Esophagus muscularis mucosa (tissue), 4 donors: ENCODE data around the gene CBFA2T3. TPM values are rescaled to one million over a fixed set of nuclear protein-coding genes. Genes with fewer than 3 reads are reported as not detected.
"Not testable (repeated sequence)": the region's sequence is repeated elsewhere in the genome, so short reads cannot be mapped to it uniquely, and the experiment has no call there.

Source experiments
- DNase-seq: peaks from one replicate; pipeline ENCODE4 v3.0.0-alpha.2; 2017; ENCODE audit errors: extremely low spot score
- H3K27ac ChIP-seq, 4 donors: fragments of 200-600 bp; sonication (generic); replicated peaks in 1 of 4; 1 replicate in 3 of 4; 2 replicates in 1 of 4; pipeline ENCODE4 v1.5.1; 2016 to 2019; ENCODE audit warnings: mild to moderate bottlenecking in 1 of 4
- H3K27me3 ChIP-seq, 4 donors: fragments of 200-600 bp; sonication (generic); one replicate each; pipeline versions ENCODE4 v1.5.1 to v1.6.0; 2016 to 2019
- H3K36me3 ChIP-seq, 4 donors: fragments of 200-600 bp; sonication (generic); one replicate each; pipeline ENCODE4 v1.5.1; 2016 to 2019
- H3K4me1 ChIP-seq, 4 donors: fragments of 200-600 bp; sonication (generic); one replicate each; pipeline ENCODE4 v1.5.1; 2016 to 2019
- H3K4me3 ChIP-seq, 4 donors: fragments of 200-600 bp; sonication (generic); 1 replicate in 2 of 4; 2 replicates in 2 of 4; pipeline ENCODE4 v1.5.1; 2016 to 2019; ENCODE audit warnings: mild to moderate bottlenecking in 4 of 4, moderate library complexity in 1 of 4
- H3K9me3 ChIP-seq, 4 donors: fragments of 200-600 bp; sonication (generic); 1 replicate in 3 of 4; 2 replicates in 1 of 4; pipeline ENCODE4 v1.5.1; 2016 to 2019
- CTCF ChIP-seq, 3 experiments: fragments of 200-600 bp in 2 of 3; fragments of 450-650 bp in 1 of 3; sonication (generic) in 2 of 3; IDR thresholded peaks; one replicate each; pipeline ENCODE4 v1.5.1; 2017 to 2019; ENCODE audit warnings: antibody characterized with exemption in 3 of 3, mild to moderate bottlenecking in 2 of 3, moderate library complexity in 1 of 3
- EP300 ChIP-seq: sonication (generic); formaldehyde crosslinking; IDR thresholded peaks from one replicate; pipeline ENCODE4 v1.6.1; 2017; ENCODE audit warnings: antibody characterized with exemption
- POLR2A ChIP-seq: fragments of 450-650 bp; IDR thresholded peaks from one replicate; pipeline ENCODE4 v1.6.1; 2017; ENCODE audit warnings: antibody characterized with exemption, moderate library complexity, mild to moderate bottlenecking, low read depth
- POLR2AphosphoS5 ChIP-seq, 2 donors: sonication (generic); formaldehyde crosslinking; IDR thresholded peaks; one replicate each; pipeline ENCODE4 v1.6.1; 2017; ENCODE audit warnings: antibody characterized with exemption in 2 of 2
- WGBS: methylation state at CpG from one replicate; pipeline ENCODE4 v1.1.5; 2018; 5-methylcytosine and 5-hydroxymethylcytosine counted together
- intact Hi-C: fragments of 100-400 bp; cut with DNase I; formaldehyde crosslinking; loops from one replicate; pipeline ENCODE4 v1.15.1; 2023
- total RNA-seq, 4 donors: library from RNA; depleted of rRNA; stranded (reverse); fragments of >200 nt; gene quantifications; one replicate each; pipeline versions ENCODE4 v1.1.0 to v1.2.1, GENCODE V29; 2016

The CBFA2T3 gene
- total RNA-seq, 4 donors from 2014 or later, result 2.0 to 10.4 (median 3.5) TPM

GRCh38 chr16:89017543-89018281, 40.7 kb upstream of the CBFA2T3 start:
- 70% methylated on average over 19 of the region's 25 CpGs for WGBS
- Histone ChIP-seq H3K27ac (no peak overlapping the region), H3K4me3 (no peak overlapping the region), H3K27me3 (peaks cover 0 to 95% (median 0%) of the 10 kb centered on the region in 4 donors), H3K36me3 (no peaks in the 10 kb centered on the region), H3K9me3 (no peaks in the 10 kb centered on the region), H3K4me1 (no peaks in the 10 kb centered on the region)
- intact Hi-C loops, result no loop called here
- DNase-seq, result no peak
- TF ChIP-seq CTCF (IDR thresholded peaks at IDR 0.05), result no peak
- TF ChIP-seq POLR2AphosphoS5 (IDR thresholded peaks at IDR 0.05), result no peak
- no peak for TF ChIP-seq POLR2A
- no peak for TF ChIP-seq EP300

GRCh38 chr16:89016561-89016960, 39.6 kb upstream of the CBFA2T3 start:
- H3K9me3 ChIP-seq, DNase-seq, H3K36me3 ChIP-seq, H3K4me3 ChIP-seq, intact Hi-C loops, H3K27ac ChIP-seq, H3K4me1 ChIP-seq: not testable (repeated sequence)
- no CpG with 5 or more reads among the region's 10 CpGs for WGBS
- H3K27me3 ChIP-seq, result peaks cover 0 to 95% (median 0%) of the 10 kb centered on the region in 4 donors

GRCh38 chr16:89015271-89015859, 38.4 kb upstream of the CBFA2T3 start:
- Histone ChIP-seq H3K36me3 (no peaks in the 10 kb centered on the region), H3K4me1 (no peaks in the 10 kb centered on the region), H3K27ac (no peak overlapping the region), H3K9me3 (no peaks in the 10 kb centered on the region), H3K4me3 (no peak overlapping the region), H3K27me3 (peaks cover 0 to 90% (median 0%) of the 10 kb centered on the region in 4 donors)
- no peak for TF ChIP-seq POLR2AphosphoS5 (IDR thresholded peaks at IDR 0.05)
- no peak for TF ChIP-seq EP300
- intact Hi-C loops, result no loop called here
- WGBS, result 83% methylated on average over 9 of the region's 20 CpGs
- no peak for DNase-seq

- no peak overlapping the region for H3K27ac ChIP-seq
- peaks cover 0 to 90% (median 0%) of the 10 kb centered on the region in 4 donors for H3K27me3 ChIP-seq
- no peak overlapping the region for H3K4me3 ChIP-seq
- H3K9me3 ChIP-seq, result no peaks in the 10 kb centered on the region
- intact Hi-C loops, result no loop called here
- no peaks in the 10 kb centered on the region for H3K36me3 ChIP-seq
- TF ChIP-seq POLR2A, result no peak
- no peak for TF ChIP-seq CTCF (IDR thresholded peaks at IDR 0.05)
- TF ChIP-seq POLR2AphosphoS5 (IDR thresholded peaks at IDR 0.05), result no peak
- TF ChIP-seq EP300, result no peak
- no peaks in the 10 kb centered on the region for H3K4me1 ChIP-seq
- WGBS, result 71% methylated on average over 10 of the region's 19 CpGs
- DNase-seq, result no peak
Observed at GRCh38 chr16:89014403-89015230, 37.6 kb upstream of the CBFA2T3 start.

GRCh38 chr16:89013692-89014402, 36.8 kb upstream of the CBFA2T3 start:
- DNase-seq, result no peak
- Histone ChIP-seq H3K27ac (no peak overlapping the region), H3K4me3 (no peak overlapping the region), H3K27me3 (peaks cover 0 to 90% (median 0%) of the 10 kb centered on the region in 4 donors), H3K9me3 (no peaks in the 10 kb centered on the region), H3K36me3 (no peaks in the 10 kb centered on the region), H3K4me1 (no peaks in the 10 kb centered on the region)
- intact Hi-C loops, result no loop called here
- TF ChIP-seq EP300 (no peak), POLR2A (no peak), CTCF (IDR thresholded peaks at IDR 0.05) (no peak)
- 65% methylated on average over 20 of the region's 25 CpGs for WGBS
